Hepatocyte (in vitro differentiated cells): ENCODE measurements around the gene LMBR1L.

Experiments used
- CTCF ChIP-seq: fragments of 200-600 bp; sonication (generic); IDR thresholded peaks from 2 replicates; pipeline ENCODE4 v1.5.1; 2016; ENCODE audit warnings: antibody characterized with exemption, mild to moderate bottlenecking; ENCODE audit not compliant: poor library complexity
- EZH2 ChIP-seq: fragments of 200-600 bp; sonication (generic); IDR thresholded peaks from 2 replicates; pipeline ENCODE4 v1.6.1; 2016; ENCODE audit warnings: antibody characterized with exemption, mild to moderate bottlenecking, borderline replicate concordance
- EZH2phosphoT487 ChIP-seq: fragments of 200-600 bp; sonication (generic); IDR thresholded peaks from one replicate; pipeline ENCODE4 v1.6.1; 2018; ENCODE audit warnings: antibody characterized with exemption, mild to moderate bottlenecking, low read depth, moderate library complexity; ENCODE audit not compliant: unreplicated experiment, severe bottlenecking

- TF ChIP-seq EZH2phosphoT487 = no peak
- no peak for TF ChIP-seq CTCF
- no peak for TF ChIP-seq EZH2
Measured at GRCh38 chr12:49070971-49071370, 39.7 kb downstream of the LMBR1L start.
